Suprapubic skin (tissue), 4 donors: ENCODE results near the gene ETV6. TPM values are rescaled to one million over a fixed set of nuclear protein-coding genes. Genes with fewer than 3 reads are reported as not detected.
A peak's percentile ranks its signal among the peaks of the same experiment; 100 is the strongest.

Experiments
- DNase-seq, 2 donors: peaks; one replicate each; pipeline ENCODE4 v3.0.0-alpha.2; 2019; ENCODE audit warnings: low spot score in 2 of 2
- H3K27ac ChIP-seq: fragments of 200-600 bp; sonication (generic); one replicate; pipeline ENCODE4 v1.5.1; 2019
- H3K27me3 ChIP-seq: fragments of 200-600 bp; sonication (generic); one replicate; pipeline ENCODE4 v1.5.1; 2019
- H3K36me3 ChIP-seq: fragments of 200-600 bp; sonication (generic); one replicate; pipeline ENCODE4 v1.5.1; 2019
- H3K4me1 ChIP-seq: fragments of 200-600 bp; sonication (generic); one replicate; pipeline ENCODE4 v1.5.1; 2019
- H3K4me3 ChIP-seq: fragments of 200-600 bp; sonication (generic); one replicate; pipeline ENCODE4 v1.5.1; 2019; ENCODE audit warnings: mild to moderate bottlenecking
- H3K9me3 ChIP-seq: fragments of 200-600 bp; sonication (generic); one replicate; pipeline ENCODE4 v1.5.1; 2019
- CTCF ChIP-seq, 2 donors: fragments of 200-600 bp in 1 of 2; fragments of 450-650 bp in 1 of 2; sonication (generic) in 1 of 2; IDR thresholded peaks; one replicate each; pipeline ENCODE4 v1.5.1; 2016 to 2019; ENCODE audit warnings: antibody characterized with exemption in 2 of 2, mild to moderate bottlenecking in 1 of 2, moderate library complexity in 1 of 2
- EP300 ChIP-seq: sonication (generic); formaldehyde crosslinking; IDR thresholded peaks from one replicate; pipeline ENCODE4 v1.6.1; 2017; ENCODE audit warnings: antibody characterized with exemption
- POLR2A ChIP-seq, 2 donors: fragments of 450-650 bp; IDR thresholded peaks; one replicate each; pipeline ENCODE4 v1.6.1; 2017; ENCODE audit warnings: antibody characterized with exemption in 2 of 2, mild to moderate bottlenecking in 2 of 2, moderate library complexity in 2 of 2
- POLR2AphosphoS5 ChIP-seq, 3 donors: sonication (generic); formaldehyde crosslinking; IDR thresholded peaks; one replicate each; pipeline ENCODE4 v1.6.1; 2017; ENCODE audit warnings: antibody characterized with exemption in 3 of 3
- WGBS: methylation state at CpG from one replicate; pipeline ENCODE4 v1.1.5; 2018; 5-methylcytosine and 5-hydroxymethylcytosine counted together
- total RNA-seq, 4 donors: library from RNA; depleted of rRNA; stranded (reverse); fragments of >200 nt; gene quantifications; one replicate each; pipeline ENCODE4 v1.1.0, GENCODE V29; 2016

ETV6 gene
- total RNA-seq, 4 donors from 2014 or later = 16.9 to 41.4 (median 25.1) TPM

GRCh38 chr12:11834931-11835330 lies 185.5 kb downstream of the ETV6 start:
- DNase-seq = no peak
- no peak overlapping the region for H3K27ac ChIP-seq
- WGBS = 71% methylated on average over 3 of the region's 3 CpGs
- no peaks in the 10 kb centered on the region for H3K36me3 ChIP-seq
- no peak for TF ChIP-seq POLR2A (IDR thresholded peaks at IDR 0.05)
- no peak for TF ChIP-seq EP300
- no peak for TF ChIP-seq CTCF (IDR thresholded peaks at IDR 0.05)
- TF ChIP-seq POLR2AphosphoS5 (IDR thresholded peaks at IDR 0.05) = no peak
- no peaks in the 10 kb centered on the region for H3K9me3 ChIP-seq
- H3K4me3 ChIP-seq = no peak overlapping the region
- peaks cover 53% of the 10 kb centered on the region for H3K4me1 ChIP-seq
- H3K27me3 ChIP-seq = no peaks in the 10 kb centered on the region

GRCh38 chr12:11836282-11837151 lies 187.0 kb downstream of the ETV6 start:
- Histone ChIP-seq H3K4me3 (no peak overlapping the region), H3K4me1 (peaks cover 40% of the 10 kb centered on the region), H3K36me3 (peaks cover 2% of the 10 kb centered on the region), H3K27me3 (no peaks in the 10 kb centered on the region), H3K9me3 (no peaks in the 10 kb centered on the region), H3K27ac (peak overlapping the region; percentile 1)
- WGBS = 61% methylated on average over 14 of the region's 14 CpGs
- DNase-seq = no peak
- TF ChIP-seq EP300 (no peak), POLR2A (IDR thresholded peaks at IDR 0.05) (no peak)

GRCh38 chr12:11837216-11837934 lies 187.9 kb downstream of the ETV6 start:
- H3K9me3 ChIP-seq = no peaks in the 10 kb centered on the region
- WGBS = 30% methylated on average over 3 of the region's 3 CpGs
- no peak overlapping the region for H3K27ac ChIP-seq
- TF ChIP-seq EP300 = no peak
- TF ChIP-seq POLR2AphosphoS5 (IDR thresholded peaks at IDR 0.05) = no peak
- no peak for TF ChIP-seq CTCF (IDR thresholded peaks at IDR 0.05)
- TF ChIP-seq POLR2A (IDR thresholded peaks at IDR 0.05) = no peak
- H3K27me3 ChIP-seq = no peaks in the 10 kb centered on the region
- DNase-seq = no peak
- peaks cover 40% of the 10 kb centered on the region for H3K4me1 ChIP-seq
- no peak overlapping the region for H3K4me3 ChIP-seq
- H3K36me3 ChIP-seq = peaks cover 4% of the 10 kb centered on the region

GRCh38 chr12:11838403-11838802 lies 188.9 kb downstream of the ETV6 start:
- H3K9me3 ChIP-seq = no peaks in the 10 kb centered on the region
- H3K36me3 ChIP-seq = peaks cover 14% of the 10 kb centered on the region
- DNase-seq = no peak
- H3K4me3 ChIP-seq = no peak overlapping the region
- H3K4me1 ChIP-seq = peaks cover 37% of the 10 kb centered on the region
- H3K27ac ChIP-seq = peak overlapping the region; percentile 76
- H3K27me3 ChIP-seq = no peaks in the 10 kb centered on the region
- 49% methylated on average over 2 of the region's 2 CpGs for WGBS
- TF ChIP-seq POLR2AphosphoS5 (IDR thresholded peaks at IDR 0.05) (no peak), CTCF (IDR thresholded peaks at IDR 0.05) (no peak), EP300 (no peak), POLR2A (IDR thresholded peaks at IDR 0.05) (no peak)

- Histone ChIP-seq H3K27me3 (no peaks in the 10 kb centered on the region), H3K4me1 (peaks cover 31% of the 10 kb centered on the region), H3K27ac (peak overlapping the region; percentile 76), H3K36me3 (peaks cover 14% of the 10 kb centered on the region), H3K4me3 (no peak overlapping the region), H3K9me3 (no peaks in the 10 kb centered on the region)
- no peak for DNase-seq
- WGBS = 70% methylated on average over 8 of the region's 8 CpGs
- no peak for TF ChIP-seq POLR2A (IDR thresholded peaks at IDR 0.05)
- TF ChIP-seq EP300 = no peak
- TF ChIP-seq POLR2AphosphoS5 (IDR thresholded peaks at IDR 0.05) = no peak
- no peak for TF ChIP-seq CTCF (IDR thresholded peaks at IDR 0.05)
These were observed 189.7 kb downstream of the ETV6 start for GRCh38 chr12:11839091-11839641.
